A673 (cell line): ENCODE results near the gene GABRP.

Experiments used
- EZH2 ChIP-seq: fragments of 200-600 bp; sonication (generic); IDR thresholded peaks from 2 replicates; pipeline ENCODE4 v1.6.1; 2017; ENCODE audit warnings: borderline replicate concordance, low read depth, mild to moderate bottlenecking, mixed read lengths, antibody characterized with exemption, low read length; ENCODE audit not compliant: poor library complexity, severe bottlenecking
- TF ChIP-seq, protein P1 (sequence below): fragments of 300-800, 200-600 bp; sonication (generic); conservative IDR thresholded peaks from 2 replicates; pipeline ENCODE4 v1.5.1; 2017; ENCODE audit warnings: low read depth, mild to moderate bottlenecking, antibody characterized with exemption, low read length, moderate library complexity, mixed read lengths

DNA sequence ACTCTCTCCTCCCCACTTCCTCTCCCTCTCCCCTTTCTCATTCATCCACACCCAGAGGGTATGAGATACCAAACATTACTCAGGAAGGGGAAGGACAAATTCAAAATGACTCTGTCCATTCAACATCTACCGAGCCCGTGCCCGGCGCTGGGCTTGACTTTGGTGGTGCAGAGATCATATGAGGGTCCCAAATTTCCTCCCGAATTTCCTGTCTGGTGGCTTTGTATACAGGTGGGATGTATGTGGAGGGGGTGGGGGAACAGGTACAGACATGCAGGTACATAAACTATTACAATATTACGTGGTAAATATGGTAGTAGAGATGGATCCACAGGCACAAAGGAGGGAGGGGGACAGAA, 21.8 kb upstream of the GABRP start:
- TF ChIP-seq, protein P1, sequence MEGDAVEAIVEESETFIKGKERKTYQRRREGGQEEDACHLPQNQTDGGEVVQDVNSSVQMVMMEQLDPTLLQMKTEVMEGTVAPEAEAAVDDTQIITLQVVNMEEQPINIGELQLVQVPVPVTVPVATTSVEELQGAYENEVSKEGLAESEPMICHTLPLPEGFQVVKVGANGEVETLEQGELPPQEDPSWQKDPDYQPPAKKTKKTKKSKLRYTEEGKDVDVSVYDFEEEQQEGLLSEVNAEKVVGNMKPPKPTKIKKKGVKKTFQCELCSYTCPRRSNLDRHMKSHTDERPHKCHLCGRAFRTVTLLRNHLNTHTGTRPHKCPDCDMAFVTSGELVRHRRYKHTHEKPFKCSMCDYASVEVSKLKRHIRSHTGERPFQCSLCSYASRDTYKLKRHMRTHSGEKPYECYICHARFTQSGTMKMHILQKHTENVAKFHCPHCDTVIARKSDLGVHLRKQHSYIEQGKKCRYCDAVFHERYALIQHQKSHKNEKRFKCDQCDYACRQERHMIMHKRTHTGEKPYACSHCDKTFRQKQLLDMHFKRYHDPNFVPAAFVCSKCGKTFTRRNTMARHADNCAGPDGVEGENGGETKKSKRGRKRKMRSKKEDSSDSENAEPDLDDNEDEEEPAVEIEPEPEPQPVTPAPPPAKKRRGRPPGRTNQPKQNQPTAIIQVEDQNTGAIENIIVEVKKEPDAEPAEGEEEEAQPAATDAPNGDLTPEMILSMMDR, result no peak
- TF ChIP-seq EZH2, result no peak
